GM10847 (cell line): ENCODE measurements around the gene CTNNA2.

Experiments
- POLR2A ChIP-seq: IDR thresholded peaks from 2 replicates; pipeline ENCODE4 v1.6.1; 2011; ENCODE audit not compliant: insufficient read length; ENCODE audit errors: extremely low read depth

CTNNA2 gene

DNA sequence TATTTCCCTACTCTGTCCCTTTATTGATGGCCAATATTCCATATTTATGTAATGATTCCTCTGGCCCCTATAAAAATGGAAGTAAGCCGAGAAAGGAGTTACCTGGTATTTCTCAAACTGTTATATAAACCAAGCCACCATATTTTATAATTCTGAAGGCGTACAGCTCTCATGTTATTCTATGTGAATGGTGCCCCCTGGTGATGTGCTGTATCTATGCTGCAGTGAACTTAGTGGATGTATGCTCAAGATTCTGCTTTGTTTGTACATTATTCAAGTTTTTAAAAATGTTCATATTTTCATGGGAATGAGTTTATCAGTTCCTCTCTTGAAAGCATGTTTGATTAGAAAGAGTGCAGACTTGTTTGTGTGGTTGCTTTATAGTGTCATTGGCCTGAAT is 986.2 kb downstream of the CTNNA2 start:
- no peak for TF ChIP-seq POLR2A

GRCh38 chr2:80501874-80502624 is 989.2 kb downstream of the CTNNA2 start:
- no peak for TF ChIP-seq POLR2A

DNA sequence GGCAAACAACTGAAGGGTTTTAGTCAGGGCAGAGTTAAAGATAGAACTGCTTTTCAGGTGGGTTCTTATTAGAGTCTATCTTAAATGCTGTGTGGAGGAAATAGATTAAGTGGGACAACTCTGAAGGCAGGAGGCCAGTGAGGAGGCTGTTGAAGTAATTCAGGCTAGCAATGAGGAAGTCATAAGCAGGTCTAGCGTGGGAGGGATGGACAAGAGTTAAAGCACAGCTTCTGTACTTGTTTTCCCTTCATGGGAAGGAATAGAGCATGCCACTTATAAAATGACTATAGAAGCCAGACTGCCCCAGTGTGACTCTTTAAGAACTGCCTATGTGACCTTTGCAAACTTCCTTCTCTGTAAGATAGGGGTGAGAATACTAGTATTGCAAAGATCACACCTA is 993.7 kb downstream of the CTNNA2 start:
- no peak for TF ChIP-seq POLR2A

DNA sequence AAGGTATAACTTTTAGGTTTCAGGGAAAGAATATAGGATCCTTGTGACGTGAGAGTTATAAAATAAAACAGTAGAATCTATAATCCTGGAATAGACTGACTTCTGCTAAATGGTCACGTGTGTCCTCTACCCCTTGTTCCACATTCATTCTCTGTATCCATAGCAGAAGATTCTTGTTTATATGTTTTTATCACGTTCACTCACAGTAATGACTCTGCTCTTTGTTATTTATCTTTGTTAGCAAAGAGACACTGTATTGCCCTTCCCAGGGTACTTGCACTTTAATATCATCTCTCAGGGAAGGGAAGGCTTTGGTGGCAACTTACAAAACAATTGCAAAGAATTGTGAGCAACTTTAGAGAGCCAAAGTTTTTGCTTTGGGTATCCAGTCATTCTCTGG is 997.9 kb downstream of the CTNNA2 start:
- no peak for TF ChIP-seq POLR2A

GRCh38 chr2:80515964-80516363 is 1003.1 kb downstream of the CTNNA2 start:
- no peak for TF ChIP-seq POLR2A

DNA sequence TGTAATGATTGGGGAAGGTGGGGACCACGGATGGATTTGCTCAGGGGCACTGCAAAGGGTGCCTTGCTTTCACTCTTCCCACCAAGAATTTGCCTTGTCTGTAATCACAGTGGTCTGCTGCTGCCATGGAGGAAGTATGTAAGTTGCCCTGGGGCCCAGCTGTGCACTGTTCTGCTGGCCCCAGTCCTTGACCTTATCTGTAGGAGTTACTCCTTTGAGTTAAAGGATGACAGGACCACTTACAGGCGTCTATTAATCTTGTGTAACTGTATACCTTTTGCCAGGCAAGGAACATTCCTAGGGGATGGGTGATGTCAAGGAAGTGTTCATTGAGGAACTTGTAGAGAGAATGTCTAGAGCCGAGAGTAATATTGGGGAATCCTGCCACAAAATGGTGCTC is 1004.5 kb downstream of the CTNNA2 start:
- TF ChIP-seq POLR2A: no peak

DNA sequence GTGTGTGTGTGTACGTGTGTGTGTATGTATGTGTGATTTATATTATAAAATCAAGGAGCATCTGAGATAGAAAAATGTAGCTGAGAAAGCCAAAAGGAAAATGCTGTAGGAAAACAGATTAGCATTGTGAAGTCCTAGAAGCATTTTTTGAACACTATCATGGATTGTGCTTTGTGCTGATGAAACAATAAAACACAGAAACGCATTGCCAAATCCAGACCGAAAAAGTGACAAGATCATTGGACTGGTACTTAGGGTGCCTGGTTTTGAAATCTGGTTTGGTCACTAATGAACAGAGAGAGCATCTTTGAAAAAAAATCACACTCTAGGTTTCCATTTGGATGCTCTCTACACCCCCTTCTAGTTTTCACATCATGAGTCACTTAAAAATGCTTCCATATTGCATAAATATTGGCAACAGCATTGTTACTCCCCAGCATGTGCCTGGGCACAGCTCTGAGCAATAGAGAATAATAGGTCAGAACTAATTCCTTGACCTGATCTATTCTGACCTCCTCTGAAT is 1006.3 kb downstream of the CTNNA2 start:
- TF ChIP-seq POLR2A: no peak

GRCh38 chr2:80519699-80520291 is 1006.9 kb downstream of the CTNNA2 start:
- TF ChIP-seq POLR2A: no peak

DNA sequence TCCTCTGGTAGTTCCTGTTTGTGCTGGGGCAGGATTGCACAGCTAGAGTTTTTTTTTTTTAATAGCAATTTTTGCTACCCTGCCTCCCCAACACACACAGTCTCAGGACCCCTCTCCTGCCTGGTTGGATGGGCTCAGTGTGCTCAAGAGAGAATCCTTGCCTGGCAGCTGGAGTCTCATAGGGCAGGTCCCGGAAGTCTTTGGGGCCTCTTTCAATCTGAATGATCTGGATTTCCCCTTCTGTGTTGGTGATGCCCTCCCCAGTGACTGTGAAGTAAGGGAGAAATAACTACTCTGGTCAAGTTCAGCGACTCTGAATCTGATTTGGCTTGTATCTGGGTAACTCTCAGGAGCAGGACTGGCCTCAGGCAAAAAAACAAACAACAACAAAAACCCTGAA is 1012.3 kb downstream of the CTNNA2 start:
- TF ChIP-seq POLR2A: no peak

GRCh38 chr2:80527119-80527518 is 1014.3 kb downstream of the CTNNA2 start:
- no peak for TF ChIP-seq POLR2A

DNA sequence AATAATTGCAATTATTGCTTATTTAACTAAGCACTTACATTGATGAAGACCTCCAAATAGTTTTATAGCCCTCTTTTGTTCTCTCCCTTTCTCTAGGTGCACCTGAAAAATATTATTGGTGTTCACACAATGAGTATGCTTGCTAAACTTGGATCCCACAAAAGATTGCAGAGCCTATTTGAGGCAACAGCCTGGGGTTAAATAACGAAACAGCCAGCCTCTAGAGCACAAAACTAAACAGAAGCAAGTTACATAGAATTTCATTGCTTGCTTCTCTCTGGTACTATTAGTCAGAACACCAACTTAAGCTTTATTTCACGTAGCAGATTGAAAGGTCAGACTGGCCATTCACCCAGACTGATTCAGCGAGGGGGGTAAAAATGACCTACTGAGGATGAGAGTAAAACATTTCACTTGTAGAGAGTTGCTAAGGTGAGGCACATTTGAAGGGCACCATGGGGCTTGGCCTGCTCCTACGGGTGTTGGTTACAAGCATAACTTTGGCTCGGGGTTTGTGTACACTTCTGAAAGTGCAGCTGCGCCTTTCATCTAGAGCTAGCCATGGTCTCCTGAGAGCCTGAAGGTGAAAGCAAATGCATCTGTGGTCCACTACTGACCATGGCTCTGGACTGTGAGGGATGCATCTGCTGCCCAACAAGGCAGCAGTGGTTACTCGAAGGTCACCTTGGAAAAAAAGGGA is 1016.8 kb downstream of the CTNNA2 start:
- no peak for TF ChIP-seq POLR2A

DNA sequence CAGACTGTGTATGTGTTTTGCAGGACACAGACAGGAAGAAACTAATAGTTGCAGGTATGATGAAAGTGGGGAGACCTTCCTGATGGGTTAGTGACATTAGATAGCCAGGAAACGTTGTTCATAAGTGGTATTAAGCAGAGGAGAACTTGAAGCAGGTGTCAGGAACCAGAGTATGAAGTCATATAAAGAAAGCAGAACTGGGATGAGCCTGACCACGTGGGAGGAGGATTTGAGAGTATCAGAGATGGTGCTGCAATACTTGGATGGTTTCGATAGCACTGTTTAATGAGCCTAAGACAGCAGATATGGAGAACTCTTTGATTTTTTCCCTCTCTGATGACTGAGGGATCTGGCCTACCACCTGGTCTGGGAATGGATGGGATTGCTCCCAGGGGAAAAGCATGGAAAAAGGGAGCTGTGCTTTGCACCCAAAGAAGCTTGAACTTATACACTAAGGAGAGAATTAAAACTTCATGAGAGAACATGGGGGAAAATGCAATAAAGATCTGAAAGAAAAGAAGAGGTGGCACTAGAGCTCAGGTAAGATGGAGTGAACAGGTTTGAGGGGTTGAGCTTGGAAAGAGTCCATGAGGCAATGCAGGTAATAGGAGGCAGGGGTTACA is 1017.7 kb downstream of the CTNNA2 start:
- no peak for TF ChIP-seq POLR2A

GRCh38 chr2:80531319-80531718 is 1018.5 kb downstream of the CTNNA2 start:
- TF ChIP-seq POLR2A: no peak

DNA sequence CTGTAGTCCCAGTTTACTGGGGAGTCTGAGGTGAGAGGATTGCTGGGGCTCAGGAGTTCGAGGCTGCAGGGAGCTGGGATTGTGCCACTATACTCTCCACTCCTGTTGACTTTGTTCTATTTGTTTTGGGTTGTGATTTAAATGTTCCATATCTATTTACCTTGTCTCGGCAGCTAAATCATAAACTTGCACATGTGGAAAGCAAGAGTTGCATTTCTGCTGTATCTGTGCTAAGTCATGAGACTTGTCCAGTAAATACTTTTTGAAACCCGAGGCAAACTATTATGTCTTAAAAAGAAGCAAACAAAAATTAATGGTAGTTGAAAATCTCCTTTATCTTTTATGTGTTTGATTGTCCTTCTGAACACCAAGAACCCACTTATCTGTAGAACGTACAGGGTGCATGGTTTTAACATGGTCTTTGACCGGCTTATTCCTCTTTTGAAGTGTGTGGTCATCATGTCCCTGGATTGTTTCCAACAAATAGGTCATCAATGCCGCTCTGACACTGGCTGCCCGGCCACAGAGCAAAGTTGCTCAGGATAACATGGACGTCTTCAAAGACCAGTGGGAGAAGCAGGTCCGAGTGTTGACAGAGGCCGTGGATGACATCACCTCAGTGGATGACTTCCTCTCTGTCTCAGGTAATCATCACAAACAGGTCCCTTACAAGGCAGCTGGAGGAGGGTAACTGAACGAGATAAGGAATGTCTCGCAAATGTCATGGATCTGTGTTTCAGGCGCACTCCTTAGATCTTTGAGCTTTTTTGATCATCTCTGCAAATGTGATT is 1032.8 kb downstream of the CTNNA2 start:
- no peak for TF ChIP-seq POLR2A

DNA sequence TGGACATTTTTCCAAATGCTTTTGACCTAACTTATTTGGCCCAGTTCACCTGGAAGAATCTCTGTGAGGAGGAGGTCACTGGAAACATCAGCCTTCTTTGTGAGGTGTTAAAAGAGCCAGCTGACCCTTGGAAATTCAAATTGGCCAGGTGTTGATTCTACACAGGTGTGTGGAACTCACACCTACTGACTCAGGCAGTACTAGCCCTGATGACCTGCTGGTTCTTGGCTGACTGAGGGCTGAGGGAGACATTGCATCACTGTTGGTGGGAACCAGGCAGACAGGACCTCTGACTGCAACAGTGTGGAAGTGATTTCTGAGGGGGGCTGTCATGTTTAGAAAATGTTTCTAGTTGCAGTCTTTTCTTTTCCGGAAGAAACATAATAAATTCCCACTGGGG is 1033.9 kb downstream of the CTNNA2 start:
- TF ChIP-seq POLR2A: no peak
